Kidney (tissue), 14 donors: ENCODE measurements around the gene TUBGCP5. TPM values are rescaled to one million over a fixed set of nuclear protein-coding genes. Genes with fewer than 3 reads are reported as not detected.

Experiments used
- DNase-seq, 5 donors: peaks; one replicate each; pipeline ENCODE4 v3.0.0-alpha.2; 2013 to 2020
- FAIRE-seq: peaks from 2 replicates; lab custom pipeline; 2012; peaks lifted over from hg19 to GRCh38; lab: Jason Lieb, UNC
- H3K27ac ChIP-seq, 2 donors: one replicate each; pipeline ENCODE4 v1.7.0; 2013; ENCODE audit warnings: low read depth in 2 of 2, low read length in 2 of 2, inconsistent platforms in 1 of 2
- H3K27me3 ChIP-seq: one replicate; pipeline ENCODE4 v1.7.1; 2013; ENCODE audit warnings: low read length, inconsistent platforms; ENCODE audit not compliant: control insufficient read depth, insufficient read depth
- H3K36me3 ChIP-seq, 3 donors: one replicate each; pipeline versions ENCODE4 v1.7.0 to v1.7.1; 2013; ENCODE audit warnings: low read length in 3 of 3, control low read depth in 1 of 3, inconsistent platforms in 1 of 3; ENCODE audit not compliant: insufficient read depth in 3 of 3, control insufficient read depth in 2 of 3
- H3K4me1 ChIP-seq, 3 donors: one replicate each; pipeline versions ENCODE4 v1.7.0 to v1.7.1; 2013; ENCODE audit warnings: low read length in 3 of 3, inconsistent platforms in 1 of 3, low read depth in 1 of 3; ENCODE audit not compliant: control insufficient read depth in 2 of 3, insufficient read depth in 2 of 3
- H3K4me3 ChIP-seq, 3 donors: one replicate each; pipeline versions ENCODE4 v1.7.0 to v1.8.1; 2013; ENCODE audit warnings: low read length in 3 of 3, control low read depth in 1 of 3, inconsistent platforms in 1 of 3
- H3K9ac ChIP-seq, 3 donors: one replicate each; pipeline versions ENCODE4 v1.7.0 to v1.7.1; 2013; ENCODE audit warnings: low read length in 3 of 3, control low read depth in 1 of 3, inconsistent platforms in 1 of 3
- H3K9me3 ChIP-seq, 3 donors: one replicate each; pipeline versions ENCODE4 v1.7.0 to v1.7.1; 2013; ENCODE audit warnings: low read length in 3 of 3, control low read depth in 1 of 3, inconsistent platforms in 1 of 3; ENCODE audit not compliant: control insufficient read depth in 2 of 3, insufficient read depth in 1 of 3
- CTCF ChIP-seq: IDR thresholded peaks from 3 replicates; pipeline ENCODE4 v1.5.1; 2012; ENCODE audit warnings: mild to moderate bottlenecking, moderate library complexity, borderline replicate concordance; ENCODE audit not compliant: insufficient read depth; ENCODE audit errors: extremely low read depth
- intact Hi-C: fragments of 100-400 bp; cut with DNase I; formaldehyde crosslinking; loops from one replicate; pipeline ENCODE4 v1.11.1; 2022
- polyA plus RNA-seq: library from polyadenylated mRNA; stranded (reverse); fragments of 350-450 nt; fragmentation: Illumina TruSeq; extraction: RNeasy Lipid Tissue Mini Kit (QIAGEN cat#74804); gene quantifications from one replicate; pipeline ENCODE4 v1.2.3, GENCODE V29; 2014; ENCODE audit warnings: low read depth, low replicate concordance; ENCODE audit not compliant: insufficient read depth
- total RNA-seq: library from RNA; stranded (reverse); fragmentation: NEBNext Ultra II Directional; extraction: Animal tissue kit (Norgen Biotek cat#: 25700); gene quantifications from one replicate; pipeline ENCODE4 v1.2.1, GENCODE V29; 2021
- donor health status: control.
- donor health status: control.
- donor health status: control.
- donor health status: control.
- donor health status: control.
- donor health status: DM: yes; HTN: yes; CAD: no.
- donor health status: Normal renal cell carcinoma (clear cell type).

The TUBGCP5 gene
- total and polyA plus RNA-seq, 2 donors from 2014 or later: 4.7 to 19.1 TPM

- no peak overlapping the region for H3K27ac ChIP-seq
Measured at GRCh38 chr15:22960126-22960525, 79.2 kb downstream of the TUBGCP5 start.

GRCh38 chr15:22959321-22960101, 79.9 kb downstream of the TUBGCP5 start:
- DNase-seq: peak in 1 of 5 donors; percentile 40
- Histone ChIP-seq H3K4me3 (no peak overlapping the region), H3K27ac (no peak overlapping the region), H3K36me3 (no peaks in the 10 kb centered on the region), H3K9ac (no peak overlapping the region), H3K4me1 (peaks cover 0 to 25% (median 16%) of the 10 kb centered on the region in 3 donors), H3K9me3 (no peaks in the 10 kb centered on the region), H3K27me3 (no peaks in the 10 kb centered on the region)
- no peak for TF ChIP-seq CTCF
- intact Hi-C loops: loop anchor here (10.0 kb wide), 1 partner anchor 75 kb away; the partner anchor contains the start of gene TUBGCP5
- no peak for FAIRE-seq

More at GRCh38 chr15:22960126-22960525, 79.2 kb downstream of the TUBGCP5 start:
- FAIRE-seq (no peak), DNase-seq (no peak)
- Histone ChIP-seq H3K9ac (no peak overlapping the region), H3K4me3 (no peak overlapping the region), H3K36me3 (no peaks in the 10 kb centered on the region), H3K9me3 (no peaks in the 10 kb centered on the region), H3K4me1 (peaks cover 0 to 26% (median 13%) of the 10 kb centered on the region in 3 donors), H3K27me3 (no peaks in the 10 kb centered on the region)
- intact Hi-C loops: no loop called here
- TF ChIP-seq CTCF: no peak

DNA sequence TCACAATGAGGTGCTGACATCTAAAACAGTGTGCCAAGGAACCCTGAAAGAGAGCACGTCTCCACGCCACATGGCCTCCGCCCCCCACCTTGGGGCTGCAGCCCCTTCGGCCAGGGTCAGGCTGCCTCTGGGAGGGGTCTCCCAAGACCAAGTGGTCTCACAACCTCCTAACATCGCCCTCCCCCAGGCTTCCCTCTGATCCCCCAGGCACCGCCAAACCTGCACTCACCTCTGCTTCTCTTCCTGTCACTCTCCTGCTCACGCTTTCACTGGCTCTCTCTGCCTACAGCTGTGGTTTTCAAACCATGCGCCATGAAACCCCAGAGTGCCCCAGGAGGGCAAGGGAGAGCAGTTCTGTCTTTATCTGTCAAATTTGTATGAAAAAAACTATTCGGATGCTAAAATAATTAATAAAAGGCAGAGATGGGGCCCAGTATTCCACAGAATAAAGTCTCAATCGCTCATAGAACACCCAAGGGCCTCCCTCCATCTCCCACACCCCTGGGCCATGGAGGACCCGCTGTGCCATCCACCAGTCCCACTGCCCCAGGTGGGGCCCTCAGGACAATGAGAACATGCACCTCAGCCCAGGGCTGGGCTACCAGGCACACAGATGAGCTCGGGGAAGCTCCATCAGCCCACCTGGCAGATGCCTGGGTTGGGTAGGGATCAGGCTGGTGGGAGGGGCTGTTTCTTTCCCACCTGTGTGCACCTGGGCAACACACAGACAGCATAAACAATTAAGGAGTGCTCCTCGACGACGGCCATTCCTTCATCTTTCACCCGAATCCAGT, 80.7 kb downstream of the TUBGCP5 start:
- no peak for TF ChIP-seq CTCF
- Histone ChIP-seq H3K36me3 (no peaks in the 10 kb centered on the region), H3K27me3 (no peaks in the 10 kb centered on the region), H3K4me3 (no peak overlapping the region), H3K27ac (no peak overlapping the region), H3K9me3 (no peaks in the 10 kb centered on the region), H3K4me1 (peaks cover 0 to 21% (median 18%) of the 10 kb centered on the region in 3 donors), H3K9ac (no peak overlapping the region)
- FAIRE-seq: no peak
- no peak for DNase-seq
- intact Hi-C loops: loop anchor here (10.0 kb wide), 1 partner anchor 76 kb away; the partner anchor contains the start of gene TUBGCP5
